ENCODE results near the gene LAPTM4A. TPM values are rescaled to one million over a fixed set of nuclear protein-coding genes. Genes with fewer than 3 reads are reported as not detected.
A peak's percentile ranks its signal among the peaks of the same experiment; 100 is the strongest.

The LAPTM4A gene
- total RNA-seq, 1 donor, result 251 TPM

GRCh38 chr2:20071397-20072383 is 20.3 kb upstream of the LAPTM4A start:
- TF ChIP-seq CTCF (IDR thresholded peaks at IDR 0.05; ENCODE audit: insufficient read depth, low read length), result no peak
- peak; percentile 99 for DNase-seq (ENCODE audit: low read depth)
- H3K4me3 ChIP-seq (ENCODE audit: low read depth, low read length), result peak overlapping the region; percentile 35

- TF ChIP-seq CTCF (IDR thresholded peaks at IDR 0.05; ENCODE audit: insufficient read depth, low read length), result no peak
- DNase-seq (ENCODE audit: low read depth), result no peak
- H3K4me3 ChIP-seq (ENCODE audit: low read depth, low read length), result no peak overlapping the region
Observed at GRCh38 chr2:20069756-20070155, 18.3 kb upstream of the LAPTM4A start.

GRCh38 chr2:20067992-20068584 is 16.7 kb upstream of the LAPTM4A start:
- TF ChIP-seq CTCF (IDR thresholded peaks at IDR 0.05; ENCODE audit: insufficient read depth, low read length), result no peak
- H3K4me3 ChIP-seq (ENCODE audit: low read depth, low read length), result no peak overlapping the region
- DNase-seq (ENCODE audit: low read depth), result peak; percentile 95

- no peak for TF ChIP-seq CTCF (IDR thresholded peaks at IDR 0.05; ENCODE audit: insufficient read depth, low read length)
- no peak overlapping the region for H3K4me3 ChIP-seq (ENCODE audit: low read depth, low read length)
- DNase-seq (ENCODE audit: low read depth), result peak; percentile 65
Observed at GRCh38 chr2:20065885-20066602, 14.6 kb upstream of the LAPTM4A start.

GRCh38 chr2:20064841-20065240 is 13.4 kb upstream of the LAPTM4A start:
- no peak overlapping the region for H3K4me3 ChIP-seq (ENCODE audit: low read depth, low read length)
- no peak for TF ChIP-seq CTCF (IDR thresholded peaks at IDR 0.05; ENCODE audit: insufficient read depth, low read length)
- no peak for DNase-seq (ENCODE audit: low read depth)

- no peak for TF ChIP-seq CTCF (IDR thresholded peaks at IDR 0.05; ENCODE audit: insufficient read depth, low read length)
- no peak for DNase-seq (ENCODE audit: low read depth)
- no peak overlapping the region for H3K4me3 ChIP-seq (ENCODE audit: low read depth, low read length)
Observed at GRCh38 chr2:20064421-20064820, 13.0 kb upstream of the LAPTM4A start.

All from fibroblast of the aortic adventitia (primary cell).